ENCODE measurements around the gene BRD4. TPM values are rescaled to one million over a fixed set of nuclear protein-coding genes. Genes with fewer than 3 reads are reported as not detected.

BRD4 gene
- total and polyA plus RNA-seq, 8 donors: 16.9 to 53.3 (median 39.9) TPM

- Histone ChIP-seq H3K4me3 (no peak overlapping the region), H3K9me3 (no peaks in the 10 kb centered on the region), H3K27me3 (no peaks in the 10 kb centered on the region), H3K4me1 (peaks cover 44 to 89% (median 52%) of the 10 kb centered on the region in 3 donors), H3K36me3 (no peaks in the 10 kb centered on the region), H3K27ac (peak overlapping the region in 2 of 4 donors; percentile 68 to 73)
- intact Hi-C loops (cut with DNase I): no loop called here
- DNase-seq (no peak), FAIRE-seq (no peak), ATAC-seq (no peak)
- WGBS, 2 donors: 51 to 56% methylated on average over 10 of the region's 10 CpGs
- no peak for TF ChIP-seq CTCF (IDR thresholded peaks at IDR 0.05)
These were observed 49.0 kb downstream of the BRD4 start for GRCh38 chr19:15283141-15283883.

- no peak for DNase-seq
- no peaks in the 10 kb centered on the region for H3K9me3 ChIP-seq
- H3K4me3 ChIP-seq: no peak overlapping the region
- peak overlapping the region in 2 of 4 donors; percentile 68 to 73 for H3K27ac ChIP-seq
- 51 to 67% methylated on average over 1 of the region's 1 CpG for WGBS, 2 donors
- TF ChIP-seq CTCF (IDR thresholded peaks at IDR 0.05): no peak
- H3K27me3 ChIP-seq: no peaks in the 10 kb centered on the region
- no peak for ATAC-seq
- no peak for FAIRE-seq
- no peaks in the 10 kb centered on the region for H3K36me3 ChIP-seq
- H3K4me1 ChIP-seq: peaks cover 44 to 83% (median 51%) of the 10 kb centered on the region in 3 donors
- intact Hi-C loops (cut with DNase I): no loop called here
These were observed 50.0 kb downstream of the BRD4 start for GRCh38 chr19:15282311-15282705.

GRCh38 chr19:15280915-15281683 lies 51.2 kb downstream of the BRD4 start:
- 6 to 7% methylated on average over 12 of the region's 12 CpGs for WGBS, 2 donors
- FAIRE-seq: no peak
- no peaks in the 10 kb centered on the region for H3K27me3 ChIP-seq
- intact Hi-C loops (cut with DNase I): no loop called here
- H3K9me3 ChIP-seq: no peaks in the 10 kb centered on the region
- no peaks in the 10 kb centered on the region for H3K36me3 ChIP-seq
- DNase-seq: peak; percentile 61 to 90 (median 73)
- TF ChIP-seq CTCF (IDR thresholded peaks at IDR 0.05): no peak
- H3K27ac ChIP-seq: peak overlapping the region in 3 of 4 donors; percentile 8 to 73 (median 68)
- peaks cover 44 to 82% (median 45%) of the 10 kb centered on the region in 3 donors for H3K4me1 ChIP-seq
- ATAC-seq: peak; percentile 76 to 87 (median 84)
- H3K4me3 ChIP-seq: no peak overlapping the region

GRCh38 chr19:15280048-15280725 lies 52.2 kb downstream of the BRD4 start:
- peak overlapping the region in 2 of 4 donors; percentile 68 to 73 for H3K27ac ChIP-seq
- no peaks in the 10 kb centered on the region for H3K36me3 ChIP-seq
- intact Hi-C loops (cut with DNase I): no loop called here
- FAIRE-seq: no peak
- peaks cover 42 to 77% (median 44%) of the 10 kb centered on the region in 3 donors for H3K4me1 ChIP-seq
- H3K9me3 ChIP-seq: no peaks in the 10 kb centered on the region
- H3K27me3 ChIP-seq: no peaks in the 10 kb centered on the region
- no peak for TF ChIP-seq CTCF (IDR thresholded peaks at IDR 0.05)
- no peak overlapping the region for H3K4me3 ChIP-seq
- DNase-seq: no peak
- 45 to 52% methylated on average over 6 of the region's 6 CpGs for WGBS, 2 donors
- ATAC-seq: peak in 3 of 4 donors; percentile 3 to 28 (median 4)
